T-helper 9 cell (primary cell): Measurements from ENCODE around the gene GPR146.
A peak's percentile ranks its signal among the peaks of the same experiment; 100 is the strongest.

Experiments
- DNase-seq: peaks from one replicate; pipeline ENCODE4 v3.0.0-alpha.2; 2020

GPR146 gene

GRCh38 chr7:1045069-1046063, 1.0 kb downstream of the GPR146 start:
- DNase-seq = no peak

DNA sequence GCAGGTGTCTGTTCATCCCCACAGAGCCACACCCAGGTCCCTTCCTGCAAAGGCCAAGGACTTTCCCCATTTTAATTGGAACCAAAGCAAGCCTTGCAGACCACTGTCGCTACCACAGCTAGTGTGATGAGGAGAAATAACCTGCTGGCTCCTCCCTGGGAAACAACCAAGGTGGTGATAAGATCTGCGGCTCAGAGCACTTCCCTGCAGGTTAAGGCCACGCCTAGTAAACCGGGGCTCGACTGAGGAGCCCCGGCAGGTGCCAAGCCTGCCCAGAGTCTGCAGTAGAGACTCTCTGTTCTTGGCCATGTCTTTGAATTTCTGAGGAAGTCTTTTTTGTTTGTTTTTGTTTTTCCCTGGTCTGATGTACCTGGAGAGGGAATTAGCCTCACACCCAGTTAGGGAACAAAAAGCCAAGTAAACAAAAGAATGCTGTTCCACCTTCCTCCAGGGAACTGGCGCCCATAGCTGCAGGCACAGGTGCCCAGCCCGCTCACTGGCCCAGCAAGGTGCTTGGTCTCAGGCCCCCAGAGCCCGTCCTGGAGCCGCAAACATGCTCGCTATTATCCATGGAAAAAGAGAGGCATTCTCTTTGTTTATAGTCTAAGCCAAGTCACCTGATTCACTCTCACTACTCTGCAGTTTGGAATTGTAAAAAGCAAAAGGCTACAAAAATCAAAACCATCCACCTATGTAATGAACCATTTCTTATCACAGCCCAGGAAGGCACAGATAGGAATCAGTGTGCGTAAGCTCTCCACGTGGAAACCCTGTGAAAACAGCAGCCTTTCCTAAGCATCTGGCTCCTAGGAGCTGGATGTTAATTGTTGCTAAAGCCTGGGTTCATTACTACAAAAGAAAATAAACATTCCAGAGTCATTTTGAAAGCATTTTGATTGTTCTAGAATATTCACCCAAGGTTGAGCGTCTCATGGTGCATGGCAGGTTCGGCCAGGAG, 2.7 kb downstream of the GPR146 start:
- DNase-seq = peak; percentile 54

DNA sequence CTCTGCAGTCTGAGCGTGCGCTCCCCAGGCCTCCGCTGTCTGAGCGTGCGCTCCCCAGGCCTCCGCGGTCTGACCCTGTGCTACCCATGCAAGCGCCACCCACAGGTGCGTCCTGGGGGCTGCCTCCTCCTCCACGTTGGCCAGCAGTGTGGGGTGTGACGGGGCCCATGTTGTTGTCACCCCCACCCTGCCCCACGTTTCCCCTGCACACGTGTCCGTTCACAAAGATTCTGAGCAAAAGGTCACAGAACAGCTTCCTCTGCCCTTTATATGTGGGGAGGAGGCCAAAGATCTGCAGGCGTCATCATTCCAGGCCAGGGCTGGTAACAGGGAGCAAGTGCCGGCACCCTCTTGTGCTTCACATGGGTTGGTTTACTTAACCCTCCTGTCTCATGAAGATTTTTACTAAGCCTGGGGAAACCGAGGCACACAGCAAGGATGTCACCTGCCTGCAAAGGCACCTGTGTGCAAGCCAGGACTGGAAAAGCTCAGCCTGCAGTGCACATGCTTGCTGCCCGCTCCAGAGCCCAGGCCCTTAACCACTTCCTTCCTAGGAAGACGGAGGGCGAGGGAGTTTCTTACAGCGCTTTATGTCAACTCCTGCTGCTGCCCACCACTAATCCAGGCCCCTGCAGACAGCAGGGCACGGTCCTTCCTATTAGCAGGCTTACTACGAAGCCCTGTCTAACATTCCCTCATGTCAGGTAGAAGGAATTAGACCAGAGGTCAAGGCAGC, 4.8 kb downstream of the GPR146 start:
- DNase-seq = no peak

DNA sequence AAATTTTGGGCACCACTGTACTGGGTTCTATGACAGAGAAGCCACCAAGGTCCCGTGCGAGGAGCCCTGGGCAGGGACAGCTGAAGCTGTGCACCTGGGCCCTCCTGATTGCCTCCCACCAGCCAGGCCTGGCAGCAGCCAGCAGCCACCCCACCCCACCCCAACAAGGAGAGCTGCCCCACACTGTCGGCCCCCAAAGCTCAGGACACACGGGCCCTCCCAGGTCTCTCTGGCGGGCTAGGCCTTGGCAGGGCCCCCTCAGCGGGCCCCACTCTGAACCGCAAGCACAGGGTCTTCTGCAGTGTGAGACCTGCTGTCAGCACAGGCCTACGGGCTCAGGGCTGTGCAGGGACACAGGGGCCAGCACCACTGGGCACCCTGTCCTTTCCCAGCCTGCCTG, 5.5 kb downstream of the GPR146 start:
- no peak for DNase-seq

DNA sequence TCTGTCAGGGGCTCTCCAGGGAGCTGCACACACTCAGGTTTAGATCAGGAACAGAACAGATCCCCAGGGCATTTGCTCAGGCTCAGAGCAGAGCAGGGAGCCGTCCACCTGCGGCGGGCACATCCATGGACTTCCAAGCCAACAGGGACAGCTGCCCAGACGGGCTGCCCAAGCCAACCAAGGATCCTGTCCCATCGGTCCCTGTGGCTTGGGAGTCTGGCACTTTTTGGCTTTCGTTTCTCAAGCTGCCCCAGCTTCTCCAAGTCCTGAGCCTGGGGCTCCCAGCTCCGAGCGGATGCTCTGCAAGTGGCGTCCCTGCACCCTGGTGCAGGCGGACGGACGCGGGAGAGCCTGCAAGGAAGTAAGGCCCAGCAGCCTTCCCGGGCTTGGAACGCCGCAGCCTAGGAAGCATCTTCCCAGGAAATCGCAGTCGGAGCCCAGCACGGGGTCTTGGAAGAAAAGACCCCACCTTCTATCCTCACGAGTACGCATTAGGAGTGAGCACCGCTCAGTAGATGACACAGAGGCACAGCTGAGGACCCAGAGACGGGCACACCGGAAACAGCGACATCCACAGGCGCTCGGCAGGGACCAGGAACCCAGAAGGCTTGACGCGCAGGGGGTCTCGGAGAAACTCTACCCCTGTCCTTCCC, 6.0 kb downstream of the GPR146 start:
- no peak for DNase-seq

- DNase-seq = no peak
Observed at GRCh38 chr7:1050956-1051690, 6.8 kb downstream of the GPR146 start.

DNA sequence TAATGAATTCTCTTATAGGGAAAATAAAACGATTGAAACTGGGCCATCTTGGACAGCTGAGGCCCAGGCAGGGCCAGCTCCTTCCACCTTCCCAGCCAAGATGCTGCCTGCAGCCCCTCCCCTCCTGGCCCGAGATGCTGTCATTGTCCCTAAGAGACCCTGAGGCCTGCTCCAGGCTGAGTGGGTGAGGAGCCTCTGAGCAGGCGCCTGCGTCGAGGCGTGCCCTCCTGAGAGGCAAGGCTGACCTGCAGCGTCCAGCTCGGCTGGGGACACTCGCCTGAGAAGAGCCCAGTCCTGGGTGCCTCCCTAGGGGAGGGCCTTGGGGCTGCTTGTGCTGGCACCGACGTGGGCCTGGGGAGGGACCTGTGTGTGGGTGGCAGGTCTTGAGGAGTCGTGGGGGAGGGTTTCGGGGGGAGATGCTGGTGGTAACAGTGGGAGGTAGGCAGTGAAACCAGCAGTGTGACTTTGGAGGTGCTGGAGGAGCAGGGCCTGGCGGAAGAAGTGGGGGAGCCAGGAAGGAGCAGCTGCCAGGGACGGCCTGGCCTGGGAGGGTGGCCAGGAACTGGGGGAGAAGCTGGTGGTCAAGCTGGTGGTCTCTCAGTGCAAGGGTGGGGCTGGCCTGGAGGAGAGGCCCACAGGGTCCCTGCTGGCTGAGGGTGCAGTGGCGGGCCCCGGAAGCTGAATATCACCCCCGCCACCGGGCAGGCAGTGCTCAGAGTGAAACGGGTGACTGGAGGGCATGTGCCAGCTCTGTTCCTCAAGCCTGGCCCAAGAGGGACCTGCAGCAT, 7.9 kb downstream of the GPR146 start:
- no peak for DNase-seq

GRCh38 chr7:1053002-1053411, 8.7 kb downstream of the GPR146 start:
- no peak for DNase-seq

DNA sequence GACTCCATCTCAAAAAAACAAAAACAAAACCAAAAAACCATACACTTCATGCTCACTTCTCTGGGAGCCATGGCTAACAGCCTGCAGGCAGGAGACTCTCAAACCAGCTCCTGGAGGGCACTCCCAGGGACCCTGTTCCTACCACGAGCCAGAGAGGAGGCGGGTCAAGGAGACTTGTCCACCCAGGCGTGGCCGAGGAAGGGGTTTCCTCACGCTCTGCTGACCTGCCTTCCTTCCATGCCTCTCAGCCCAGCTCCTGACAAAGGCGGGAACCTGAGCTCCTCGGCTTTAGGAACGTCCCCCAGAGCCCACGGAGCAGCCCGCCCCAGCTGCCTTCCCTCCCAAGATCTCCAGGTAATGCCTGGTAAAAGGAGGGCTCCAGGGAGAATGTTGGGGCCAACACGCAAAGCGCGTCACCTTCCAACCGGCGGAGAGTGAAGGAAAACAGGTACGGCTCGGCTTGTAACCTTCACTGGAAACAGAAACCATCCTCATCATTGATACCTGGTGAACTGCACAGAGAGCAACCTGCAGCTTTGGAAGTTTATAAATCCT, 9.5 kb downstream of the GPR146 start:
- DNase-seq = no peak

GRCh38 chr7:1054438-1054837, 10.1 kb downstream of the GPR146 start:
- DNase-seq = no peak

GRCh38 chr7:1054861-1055450, 10.6 kb downstream of the GPR146 start:
- DNase-seq = no peak

GRCh38 chr7:1055491-1055955, 11.2 kb downstream of the GPR146 start:
- DNase-seq = no peak

DNA sequence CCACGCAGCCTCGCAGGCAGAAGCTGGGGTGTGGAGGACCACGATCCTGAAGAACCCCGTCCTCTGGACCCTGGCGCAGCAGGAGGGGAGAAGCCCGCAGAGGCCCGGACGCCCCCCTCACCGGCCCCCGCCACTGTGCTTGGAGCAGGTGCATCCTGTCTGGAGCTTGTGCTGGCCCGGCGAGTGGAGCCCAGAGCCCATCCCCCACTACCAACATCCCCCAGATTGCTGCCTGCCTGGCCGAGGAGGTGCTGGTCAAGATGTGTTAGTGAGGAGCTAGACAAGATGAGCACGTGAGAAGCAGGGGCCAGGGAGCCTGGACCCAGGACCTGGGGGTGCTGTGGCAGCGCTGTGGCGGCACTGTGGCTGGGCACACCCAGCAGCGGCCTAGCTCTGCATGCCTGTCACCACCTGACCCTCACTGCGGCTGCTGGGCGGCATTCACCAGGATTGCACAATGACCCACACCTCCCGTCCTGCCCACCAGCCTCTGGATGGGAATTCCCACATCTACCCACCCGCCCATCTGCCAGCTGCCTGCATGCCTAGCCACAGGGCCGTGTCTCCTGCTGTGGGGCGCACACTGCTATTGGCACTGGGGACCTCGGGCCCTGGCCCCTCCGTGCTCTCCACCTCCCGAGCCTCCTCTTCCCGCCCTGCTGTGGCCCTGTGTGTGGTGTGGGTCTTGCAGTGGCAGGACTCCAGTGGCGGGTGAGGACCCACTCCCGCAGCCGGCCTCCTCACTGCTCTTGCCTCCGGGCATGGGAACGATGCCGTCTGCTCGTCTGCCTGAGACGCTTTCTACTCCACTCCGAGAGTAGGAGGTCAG, 11.8 kb downstream of the GPR146 start:
- no peak for DNase-seq

- DNase-seq = no peak
Observed at GRCh38 chr7:1056785-1057410, 12.6 kb downstream of the GPR146 start.

GRCh38 chr7:1057416-1058291, 13.3 kb downstream of the GPR146 start:
- no peak for DNase-seq

DNA sequence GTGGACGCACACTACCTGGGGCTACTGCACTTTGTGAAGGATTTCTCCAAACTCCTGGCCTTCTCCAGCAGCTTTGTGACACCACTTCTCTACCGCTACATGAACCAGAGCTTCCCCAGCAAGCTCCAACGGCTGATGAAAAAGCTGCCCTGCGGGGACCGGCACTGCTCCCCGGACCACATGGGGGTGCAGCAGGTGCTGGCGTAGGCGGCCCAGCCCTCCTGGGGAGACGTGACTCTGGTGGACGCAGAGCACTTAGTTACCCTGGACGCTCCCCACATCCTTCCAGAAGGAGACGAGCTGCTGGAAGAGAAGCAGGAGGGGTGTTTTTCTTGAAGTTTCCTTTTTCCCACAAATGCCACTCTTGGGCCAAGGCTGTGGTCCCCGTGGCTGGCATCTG, 14.0 kb downstream of the GPR146 start:
- DNase-seq = no peak

DNA sequence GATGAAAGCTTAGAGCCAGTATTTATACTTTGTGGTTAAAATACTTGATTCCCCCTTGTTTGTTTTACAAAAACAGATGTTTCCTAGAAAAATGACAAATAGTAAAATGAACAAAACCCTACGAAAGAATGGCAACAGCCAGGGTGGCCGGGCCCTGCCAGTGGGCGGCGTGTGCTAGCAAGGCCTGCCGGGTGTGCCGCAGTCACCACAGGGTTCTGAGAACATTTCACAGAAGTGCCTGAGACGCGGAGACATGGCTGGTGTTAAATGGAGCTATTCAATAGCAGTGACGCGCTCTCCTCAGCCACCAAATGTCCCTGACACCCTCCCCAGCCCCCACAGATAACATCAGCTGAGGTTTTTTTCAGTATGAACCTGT, 14.5 kb downstream of the GPR146 start:
- DNase-seq = peak; percentile 17
